KG1 (cell line): ENCODE data around the gene STXBP6.
"Not testable (repeated sequence)": the region's sequence is repeated elsewhere in the genome, so short reads cannot be mapped to it uniquely, and the experiment has no call there.

Experiments
- DNase-seq: peaks from one replicate; lab custom pipeline; 2025; lab: John Stamatoyannopoulos, UW

STXBP6 gene

DNA sequence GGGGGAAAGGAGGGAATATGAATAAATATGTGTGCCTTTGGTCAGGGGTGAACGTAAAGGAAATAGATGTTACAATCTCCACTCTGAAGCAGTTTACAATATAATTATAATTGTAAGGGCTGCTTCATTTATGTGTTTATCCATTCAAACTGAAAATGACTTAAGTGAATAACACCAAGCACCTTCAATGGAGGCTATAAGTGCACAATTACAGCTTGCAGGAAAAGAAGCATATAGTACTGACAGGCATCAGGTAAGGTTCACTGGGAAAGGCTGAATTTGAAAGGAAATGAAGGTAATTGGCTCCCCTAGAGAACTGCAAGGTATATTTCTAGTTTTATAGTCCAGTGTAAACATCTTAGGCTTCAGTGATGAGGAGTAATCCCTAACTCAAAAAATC lies 192.7 kb downstream of the STXBP6 start:
- no peak for DNase-seq

DNA sequence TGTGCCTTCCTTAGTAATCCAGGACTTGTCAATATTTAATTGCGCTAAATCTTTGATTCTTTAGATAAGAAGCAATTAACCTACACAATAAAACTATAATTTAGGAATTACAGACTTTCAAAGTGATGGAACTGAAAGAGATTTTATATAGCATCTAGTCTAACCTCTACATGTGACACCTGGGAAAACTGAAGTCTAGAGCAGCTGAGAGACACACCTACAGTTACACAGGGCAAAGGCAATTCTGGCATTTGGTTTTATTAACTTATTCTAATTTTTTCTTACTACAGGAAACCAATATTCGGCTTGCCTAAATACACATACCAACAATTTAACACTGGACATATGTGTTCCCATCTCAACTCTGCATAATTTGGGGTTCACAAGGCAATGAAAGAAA lies 196.5 kb downstream of the STXBP6 start:
- no peak for DNase-seq

DNA sequence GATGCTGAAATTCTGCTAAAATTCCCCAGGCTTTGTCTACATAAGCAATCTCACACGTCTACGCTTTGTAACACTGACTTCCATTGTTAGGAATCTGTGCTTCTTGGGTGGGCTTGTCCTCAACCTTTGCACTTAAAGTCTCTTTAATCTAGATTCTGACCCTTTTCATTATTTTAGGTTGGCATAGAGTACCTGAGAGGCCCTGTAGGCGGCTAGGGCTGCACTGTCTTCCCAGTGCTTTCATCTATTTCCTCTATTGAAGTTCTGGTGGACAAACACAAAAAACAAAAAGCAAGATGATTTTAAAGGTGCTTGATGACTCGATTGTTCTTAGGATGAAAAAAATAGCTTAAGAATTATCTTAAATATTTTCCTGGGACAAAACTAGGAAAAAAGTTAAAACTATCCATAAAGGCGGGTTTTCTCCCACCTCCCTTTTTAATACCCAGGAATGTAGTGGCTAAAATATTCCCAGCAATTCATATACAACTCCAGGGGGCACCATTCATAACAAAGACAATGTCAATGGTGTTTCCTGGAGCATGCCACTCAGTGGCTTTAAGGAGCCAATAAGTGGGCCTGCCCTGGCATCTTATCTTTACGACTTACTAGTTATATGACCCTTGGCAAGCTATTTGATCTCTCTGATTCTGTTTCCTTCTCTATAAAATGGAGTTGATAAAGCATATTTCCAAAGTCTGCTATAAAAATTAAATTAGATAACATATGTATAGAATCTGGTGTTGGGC lies 197.5 kb downstream of the STXBP6 start:
- DNase-seq = no peak

DNA sequence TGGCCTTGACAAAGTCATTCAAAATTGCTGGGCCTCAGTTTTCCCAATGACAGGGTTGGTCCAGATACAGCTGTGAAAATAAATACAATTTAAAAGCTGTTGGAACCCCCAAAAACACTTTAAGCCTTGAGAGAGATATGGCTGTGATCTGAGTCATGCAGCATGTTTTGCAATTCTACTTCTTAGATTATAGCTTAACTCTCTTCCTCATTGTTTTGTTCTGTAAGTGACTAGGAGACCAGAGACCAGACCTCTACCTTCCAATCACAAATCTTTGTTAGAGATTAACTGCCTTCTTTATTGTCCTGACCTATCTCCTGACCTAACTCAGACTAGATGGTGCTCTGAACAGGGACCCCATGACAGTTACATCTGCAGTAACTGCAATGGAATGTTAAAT lies 198.1 kb downstream of the STXBP6 start:
- DNase-seq = no peak

DNA sequence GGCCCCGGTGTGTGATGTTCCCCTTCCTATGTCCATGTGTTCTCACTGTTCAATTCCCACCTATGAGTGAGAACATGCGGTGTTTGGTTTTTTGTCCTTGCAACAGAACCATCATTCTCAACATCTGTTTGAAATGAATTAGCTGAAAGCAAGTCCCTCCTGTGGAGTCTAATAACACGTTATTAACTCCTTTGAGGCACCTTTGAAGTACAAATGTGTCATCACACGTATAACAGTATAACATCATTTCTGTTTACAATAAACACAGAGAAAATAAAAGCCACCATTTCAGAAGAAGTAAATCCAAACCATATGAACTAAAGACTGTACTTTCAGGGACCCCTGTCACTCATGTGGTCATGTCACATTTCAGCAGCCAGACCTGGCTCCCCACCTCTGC lies 198.5 kb downstream of the STXBP6 start:
- DNase-seq = no peak

DNA sequence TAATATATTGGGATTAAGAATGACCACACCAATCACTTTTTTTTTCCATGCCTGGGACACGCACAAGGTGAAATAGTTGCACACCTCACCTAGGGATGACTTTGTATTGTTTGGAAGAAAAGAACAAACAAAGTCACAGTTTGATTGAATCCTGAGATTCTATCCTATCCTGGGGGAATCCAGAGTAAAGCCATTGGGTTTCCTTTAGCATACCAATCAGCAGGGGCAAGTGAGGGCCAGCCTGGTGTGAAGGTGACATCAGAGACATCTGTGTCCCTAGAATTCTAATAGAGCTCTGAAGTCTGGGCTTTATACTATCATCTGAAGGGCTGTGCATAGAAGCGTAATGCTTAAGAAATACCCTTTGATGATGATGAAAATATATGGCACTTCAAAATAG lies 199.9 kb downstream of the STXBP6 start:
- DNase-seq = no peak

DNA sequence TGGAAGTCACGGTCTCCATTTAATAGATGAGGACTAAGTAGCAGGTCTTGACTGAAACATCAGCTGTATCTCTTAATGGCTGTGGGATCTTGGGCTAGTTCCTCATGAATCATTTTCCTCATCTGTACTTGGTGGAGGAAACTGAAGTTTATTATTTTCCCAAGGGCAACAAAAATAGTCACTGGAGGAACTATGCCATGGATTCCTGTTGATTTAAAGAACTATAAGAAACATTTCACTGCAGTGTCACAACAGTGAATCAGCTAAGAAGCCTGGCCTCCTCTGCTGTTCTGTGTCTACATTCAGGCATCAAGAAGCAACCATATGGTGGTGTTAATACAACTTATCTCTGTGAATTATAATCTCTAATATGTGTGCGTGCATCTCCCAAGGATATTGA lies 200.5 kb downstream of the STXBP6 start:
- no peak for DNase-seq

DNA sequence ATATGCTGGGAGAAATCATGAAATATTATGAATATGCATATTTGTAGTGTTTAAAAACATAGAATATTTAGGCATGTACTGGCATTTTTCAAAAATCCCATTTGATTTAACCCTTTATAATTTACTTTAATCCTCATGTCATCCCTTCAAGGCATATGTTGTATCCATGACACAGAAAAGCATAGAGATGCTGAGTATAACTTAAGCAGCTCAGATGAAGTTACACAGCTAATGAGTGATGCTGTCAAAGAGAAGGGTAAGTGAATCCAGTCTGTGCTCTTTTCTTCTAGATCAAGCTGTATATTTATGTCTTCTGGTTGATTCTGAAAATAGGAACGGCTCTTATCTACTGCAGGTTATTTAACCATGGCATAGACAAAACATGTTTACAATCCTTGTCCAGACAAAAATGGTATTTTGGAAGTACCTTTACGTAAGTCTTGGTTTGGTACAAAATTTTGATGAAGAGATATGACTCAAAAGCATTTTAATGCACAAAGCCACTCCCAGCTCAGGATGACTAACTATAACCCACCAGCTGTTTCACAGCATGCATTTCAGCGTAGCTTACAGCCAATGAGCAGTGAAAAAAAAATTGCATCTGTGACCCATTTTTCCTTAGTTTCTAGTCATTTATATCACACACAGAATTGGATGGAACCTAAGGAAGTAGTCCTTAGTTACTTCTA lies 201.7 kb downstream of the STXBP6 start:
- no peak for DNase-seq

DNA sequence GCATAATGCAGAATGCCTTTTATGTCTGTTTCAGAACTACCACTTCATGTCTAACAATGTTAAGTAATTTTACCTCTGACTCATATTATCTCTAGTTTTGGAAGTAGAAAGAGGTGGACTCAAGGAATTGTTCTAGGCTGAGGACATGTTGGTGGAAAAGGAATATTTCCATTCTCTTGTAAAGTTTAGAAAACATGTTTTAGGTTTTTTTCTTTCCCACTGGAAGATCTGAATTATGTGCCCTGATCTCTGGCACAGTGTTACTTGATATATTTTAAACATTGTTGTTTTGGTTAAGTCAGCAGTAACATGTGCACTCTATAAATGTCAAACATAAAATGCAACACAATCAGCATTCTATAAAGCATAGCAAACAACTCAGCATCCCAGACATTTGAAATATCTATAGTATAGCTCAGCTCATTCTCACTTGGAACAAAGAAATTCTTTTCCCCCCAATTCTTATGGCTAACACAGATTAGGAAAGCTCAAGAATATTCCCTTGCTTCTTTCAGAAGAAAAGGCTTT lies 202.3 kb downstream of the STXBP6 start:
- no peak for DNase-seq

DNA sequence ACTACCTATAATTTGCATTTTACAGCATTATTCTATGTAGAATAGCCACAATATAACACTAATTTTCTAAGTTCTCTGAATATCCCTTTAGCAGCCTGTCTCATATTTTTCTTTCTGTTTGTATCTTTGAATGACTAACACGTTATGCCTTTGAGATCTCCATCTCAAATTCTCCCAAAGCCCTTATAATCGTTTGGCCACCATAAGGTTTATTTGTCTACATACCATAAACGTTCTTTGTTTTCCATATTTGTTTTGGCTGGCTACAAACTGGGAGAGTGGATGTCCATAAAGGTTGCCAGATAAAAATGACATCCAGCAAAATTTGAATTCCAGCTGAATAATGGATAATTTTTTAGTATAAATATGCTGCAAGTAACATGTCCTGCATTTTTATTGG lies 203.7 kb downstream of the STXBP6 start:
- no peak for DNase-seq

DNA sequence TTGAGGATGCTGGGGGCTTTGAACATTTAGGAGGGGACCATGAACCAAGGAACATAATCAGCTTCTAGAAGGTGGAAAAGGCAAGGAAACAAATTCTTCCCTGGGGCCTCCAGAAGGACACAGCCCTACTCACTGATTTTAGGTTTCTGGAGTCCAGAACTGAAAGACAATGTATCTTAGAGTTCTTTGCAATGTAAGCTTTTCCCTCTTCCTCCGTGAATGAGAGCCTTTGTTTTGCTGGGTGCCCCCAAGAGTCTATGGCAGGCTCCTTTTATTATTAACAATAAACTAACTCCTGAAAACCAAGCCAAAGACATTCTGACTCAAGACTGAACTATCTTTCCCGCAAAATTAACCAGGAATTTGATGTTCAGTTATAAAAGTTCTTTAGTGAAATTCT lies 204.1 kb downstream of the STXBP6 start:
- no peak for DNase-seq

DNA sequence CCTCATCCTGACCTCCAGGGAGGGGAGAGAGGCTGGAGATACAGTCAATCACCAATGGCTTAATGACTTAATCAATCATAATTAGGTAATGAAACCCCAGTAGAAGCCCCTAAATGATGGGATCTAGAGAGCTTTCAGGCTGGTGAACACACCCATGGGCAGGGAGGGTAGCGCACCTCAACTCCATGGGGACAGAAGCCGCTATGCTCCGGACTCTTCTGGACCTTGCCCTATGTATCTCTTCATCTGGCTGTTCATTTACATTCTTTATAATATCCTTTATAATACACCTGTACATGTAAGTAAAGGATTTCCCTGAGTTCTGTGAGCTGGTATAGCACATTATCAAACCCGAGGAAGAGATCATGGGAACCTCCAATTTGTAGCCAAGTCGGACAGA lies 205.9 kb downstream of the STXBP6 start:
- DNase-seq = no peak

DNA sequence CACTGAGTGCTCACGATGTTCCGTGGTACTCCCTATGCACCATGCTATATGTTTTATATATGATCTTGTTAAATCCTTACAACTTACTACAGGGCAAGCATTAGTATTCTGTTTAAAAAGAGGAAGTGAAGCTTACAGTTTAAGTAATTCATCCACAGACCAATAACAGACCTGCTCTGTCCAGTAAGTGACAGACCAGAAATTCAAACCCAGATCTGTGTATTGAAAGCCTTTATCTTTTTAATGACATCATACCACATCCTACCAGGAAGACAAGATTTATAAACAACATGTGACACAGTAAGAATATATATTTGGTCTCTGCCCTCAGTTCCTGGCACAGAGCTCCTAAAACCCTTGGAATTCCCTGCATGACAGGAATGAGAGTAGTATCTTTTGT lies 206.5 kb downstream of the STXBP6 start:
- no peak for DNase-seq

DNA sequence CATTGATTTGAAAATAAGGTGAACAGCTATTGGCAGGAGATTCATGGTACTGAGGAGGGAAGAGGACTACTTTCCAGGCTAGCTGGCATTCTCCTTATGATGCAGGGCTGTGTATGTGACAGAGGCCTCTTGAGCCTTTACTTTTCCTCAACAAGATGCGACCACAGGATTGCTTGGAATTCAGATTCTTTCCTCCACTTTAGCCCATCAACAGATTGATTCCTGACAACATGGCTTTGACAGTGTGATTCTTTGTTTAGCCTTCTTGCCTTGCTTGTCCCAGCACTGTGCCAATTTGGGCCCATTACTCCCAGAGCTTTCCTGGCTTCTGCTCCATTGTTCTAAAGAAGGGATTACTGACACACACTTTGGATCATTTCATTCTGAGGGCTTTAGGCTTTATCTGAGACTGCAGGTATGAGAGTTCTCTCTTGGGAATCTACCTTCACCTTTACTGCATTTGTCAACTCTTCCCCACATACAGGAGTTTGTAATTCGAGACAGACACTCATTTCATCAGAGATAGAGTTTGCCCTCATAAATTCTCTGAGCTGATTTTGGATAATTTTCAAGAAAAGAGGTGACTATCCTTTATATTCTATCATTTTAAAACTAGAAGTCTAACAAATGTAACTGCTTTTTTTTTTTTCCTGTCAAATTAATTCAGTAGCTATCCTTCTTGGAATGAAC lies 209.6 kb downstream of the STXBP6 start:
- DNase-seq = no peak

DNA sequence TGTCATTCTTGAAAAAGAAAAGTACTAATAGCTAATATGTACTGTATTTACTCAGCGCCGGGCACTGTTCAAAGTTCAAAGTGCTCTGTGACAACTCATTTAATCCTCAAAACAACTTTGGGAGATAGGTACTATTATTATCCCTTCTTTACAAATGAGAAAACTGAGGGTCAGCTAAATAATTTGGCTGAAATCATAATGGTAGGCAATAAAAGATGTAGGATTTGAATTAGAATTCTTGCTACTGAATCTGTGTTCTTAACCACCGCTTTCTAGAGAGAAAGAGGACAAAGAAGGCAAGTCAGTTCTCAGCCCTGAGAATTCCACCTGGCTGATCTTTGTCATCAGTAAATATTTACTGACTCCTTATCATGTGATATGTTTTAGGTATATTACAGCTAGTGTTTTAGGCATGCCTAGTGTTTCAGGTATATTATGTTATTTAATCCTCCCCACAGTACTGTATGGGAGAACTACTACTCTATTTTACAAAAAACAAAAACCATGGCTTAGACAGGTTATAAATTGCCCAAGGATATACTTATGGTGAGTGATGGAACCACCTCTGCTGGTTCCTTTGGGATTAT lies 210.2 kb downstream of the STXBP6 start:
- DNase-seq = no peak

DNA sequence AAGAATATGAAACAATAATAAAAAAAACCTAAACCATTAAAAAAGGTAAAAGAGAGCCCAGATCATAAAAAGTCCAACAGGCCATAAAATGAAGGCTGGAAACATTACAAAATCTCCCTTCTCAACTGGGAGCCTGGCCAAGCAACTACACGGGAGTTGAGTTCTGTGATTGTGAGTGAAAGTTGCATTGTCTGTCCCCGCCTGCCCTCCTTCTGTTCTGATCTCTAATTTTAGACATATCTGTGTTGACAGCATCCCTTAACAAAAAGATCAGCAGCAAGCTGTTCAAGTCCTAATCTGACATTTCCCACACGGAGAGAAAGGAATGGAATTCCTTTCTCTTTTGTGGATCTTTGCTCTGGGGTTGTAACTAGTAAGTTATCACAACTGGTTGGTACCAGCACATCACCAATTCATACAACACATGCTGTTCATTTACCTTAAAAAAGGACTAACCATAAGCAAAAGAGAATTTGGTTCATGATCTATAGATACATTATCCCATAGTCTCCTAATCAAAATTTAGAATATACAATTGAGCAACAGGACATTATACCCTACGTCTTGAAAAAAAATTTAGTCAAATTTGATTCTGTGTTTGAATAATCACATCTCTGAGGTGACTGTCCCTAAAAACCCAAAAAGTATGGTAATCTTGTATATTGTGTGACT lies 210.9 kb downstream of the STXBP6 start:
- no peak for DNase-seq

DNA sequence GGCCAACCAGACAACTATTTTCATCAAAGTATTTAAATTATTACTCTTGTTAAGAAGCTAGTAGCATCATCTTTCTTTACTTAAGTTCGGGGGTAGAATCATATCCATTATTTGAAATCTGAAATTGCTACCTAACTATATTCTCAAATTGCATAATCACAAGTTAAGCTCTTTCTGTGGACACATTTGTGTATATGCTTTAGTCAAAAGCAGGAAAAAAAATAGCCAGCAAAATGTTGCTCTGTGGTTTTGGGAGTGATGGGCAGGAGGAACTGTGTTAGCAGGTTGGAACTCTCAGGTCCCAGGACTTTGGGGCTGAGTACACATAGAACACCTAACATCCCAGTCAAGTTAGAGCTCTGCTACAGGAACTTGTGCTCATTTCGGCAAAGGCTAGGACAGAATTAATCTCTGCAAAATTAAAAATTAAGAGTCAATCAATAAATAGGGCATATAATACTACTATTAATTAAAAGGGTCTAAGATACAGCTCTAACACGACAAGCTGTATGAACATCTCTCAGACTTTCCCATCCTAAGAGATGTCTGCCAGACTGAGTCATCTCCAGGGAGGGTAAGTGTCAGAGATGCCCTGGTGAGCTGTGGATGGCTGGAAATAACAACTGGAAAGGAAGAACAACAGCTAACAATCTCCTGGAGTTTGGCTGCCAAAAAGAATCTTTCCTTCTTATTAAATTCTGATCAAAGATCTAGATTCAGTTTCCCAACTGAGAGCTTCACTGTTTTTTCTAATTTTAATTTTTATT lies 212.5 kb downstream of the STXBP6 start:
- DNase-seq = no peak

DNA sequence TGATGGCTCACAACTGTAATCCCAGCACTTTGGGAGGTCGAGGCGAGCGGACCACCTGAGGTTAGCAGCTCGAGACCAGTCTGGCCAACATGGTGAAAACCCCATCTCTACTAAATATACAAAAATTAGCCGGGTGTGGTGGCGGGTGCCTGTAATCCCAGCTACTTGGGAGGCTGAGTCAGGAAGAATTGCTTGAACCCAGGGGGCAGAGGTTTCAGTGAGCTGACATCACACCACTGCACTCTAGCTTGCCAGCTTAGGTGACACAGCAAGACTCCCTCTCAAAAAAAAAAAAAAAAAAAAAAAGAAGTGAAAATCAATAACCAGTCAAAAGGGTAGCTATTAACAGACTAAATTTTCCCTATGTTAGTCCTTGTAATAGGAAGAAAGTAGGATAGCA lies 213.6 kb downstream of the STXBP6 start:
- DNase-seq = not testable (repeated sequence)

DNA sequence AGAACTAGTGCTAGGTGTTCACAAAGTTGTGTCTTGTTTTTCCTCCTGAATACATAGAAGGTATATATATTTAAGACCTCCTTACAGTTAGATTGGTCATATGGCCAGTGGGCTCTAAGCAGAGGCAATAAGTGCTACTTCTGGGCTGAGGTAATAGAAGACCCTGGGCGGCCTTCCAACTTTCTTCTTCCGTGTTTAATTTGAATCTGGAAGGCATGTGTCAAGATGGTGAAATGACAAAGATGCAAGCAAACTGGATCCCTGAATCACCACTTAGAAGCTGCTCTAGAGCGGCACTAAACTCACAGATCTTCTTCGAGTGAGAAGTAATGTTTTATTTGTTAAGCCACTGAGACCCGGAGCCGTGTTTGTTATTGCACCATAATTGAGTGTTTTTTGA lies 215.0 kb downstream of the STXBP6 start:
- no peak for DNase-seq

DNA sequence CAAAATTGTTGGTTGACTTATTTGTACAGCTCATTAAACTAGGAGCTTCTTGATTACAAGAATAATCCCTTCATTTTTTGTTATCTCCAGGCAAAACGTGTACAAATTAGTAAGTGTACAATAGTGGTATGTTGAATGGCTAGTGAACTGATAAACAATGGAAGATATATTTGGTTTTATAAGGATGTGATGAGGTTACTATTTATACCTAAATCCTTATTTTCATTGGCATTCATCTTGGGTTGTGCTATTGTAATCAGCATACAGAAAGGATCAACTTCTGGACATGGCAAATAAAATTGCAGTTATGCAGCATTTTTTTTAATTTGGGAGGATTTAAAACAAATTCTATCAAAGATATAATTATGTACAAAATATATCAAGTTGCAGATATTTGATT lies 216.6 kb downstream of the STXBP6 start:
- DNase-seq = no peak

DNA sequence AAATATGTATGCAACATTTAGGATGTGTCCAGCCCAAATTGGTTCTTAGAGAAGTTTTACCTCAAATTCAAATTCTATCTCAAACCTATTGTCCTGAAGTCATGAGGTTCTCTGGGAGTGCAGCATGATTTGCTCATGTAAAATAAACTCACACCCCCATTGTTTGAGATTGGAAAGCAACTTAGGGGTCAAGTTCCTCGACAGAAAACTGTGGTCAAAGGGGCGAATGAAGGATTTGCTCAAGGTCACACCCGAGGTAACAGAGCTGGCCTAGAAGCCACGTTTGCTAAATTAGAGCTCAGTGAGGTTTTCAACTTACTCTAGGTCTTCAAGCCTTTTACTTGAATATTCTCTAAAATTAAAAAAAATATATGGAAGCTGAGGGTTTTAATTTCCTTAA lies 218.3 kb downstream of the STXBP6 start:
- no peak for DNase-seq
